A673 (cell line): Measurements from ENCODE around the gene WEE2.

Experiments
- EZH2 ChIP-seq: fragments of 200-600 bp; sonication (generic); IDR thresholded peaks from 2 replicates; pipeline ENCODE4 v1.6.1; 2017; ENCODE audit warnings: borderline replicate concordance, low read depth, mild to moderate bottlenecking, mixed read lengths, antibody characterized with exemption, low read length; ENCODE audit not compliant: poor library complexity, severe bottlenecking
- TF ChIP-seq, protein P1 (sequence below): fragments of 300-800, 200-600 bp; sonication (generic); conservative IDR thresholded peaks from 2 replicates; pipeline ENCODE4 v1.5.1; 2017; ENCODE audit warnings: low read depth, mild to moderate bottlenecking, antibody characterized with exemption, low read length, moderate library complexity, mixed read lengths

DNA sequence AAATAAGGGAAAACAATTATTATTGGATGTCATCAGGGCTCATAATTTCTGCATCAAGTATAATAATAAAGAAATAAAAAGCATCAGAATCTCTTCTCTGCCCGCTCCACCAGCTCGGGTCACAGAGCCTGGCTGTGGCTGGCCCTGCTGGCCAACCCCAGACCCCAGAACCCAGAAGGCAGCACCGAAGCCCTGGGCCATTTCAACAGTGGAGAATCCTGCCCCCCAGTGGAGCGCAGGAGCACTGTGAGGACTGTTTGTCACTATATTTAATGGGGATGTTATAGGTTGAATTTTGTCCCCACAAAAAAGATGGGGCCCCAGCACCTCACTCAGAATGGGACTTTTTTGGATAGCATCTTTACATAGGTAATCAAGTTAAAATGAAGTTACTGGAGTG, 33.5 kb upstream of the WEE2 start:
- TF ChIP-seq EZH2: no peak
- TF ChIP-seq, protein P1, sequence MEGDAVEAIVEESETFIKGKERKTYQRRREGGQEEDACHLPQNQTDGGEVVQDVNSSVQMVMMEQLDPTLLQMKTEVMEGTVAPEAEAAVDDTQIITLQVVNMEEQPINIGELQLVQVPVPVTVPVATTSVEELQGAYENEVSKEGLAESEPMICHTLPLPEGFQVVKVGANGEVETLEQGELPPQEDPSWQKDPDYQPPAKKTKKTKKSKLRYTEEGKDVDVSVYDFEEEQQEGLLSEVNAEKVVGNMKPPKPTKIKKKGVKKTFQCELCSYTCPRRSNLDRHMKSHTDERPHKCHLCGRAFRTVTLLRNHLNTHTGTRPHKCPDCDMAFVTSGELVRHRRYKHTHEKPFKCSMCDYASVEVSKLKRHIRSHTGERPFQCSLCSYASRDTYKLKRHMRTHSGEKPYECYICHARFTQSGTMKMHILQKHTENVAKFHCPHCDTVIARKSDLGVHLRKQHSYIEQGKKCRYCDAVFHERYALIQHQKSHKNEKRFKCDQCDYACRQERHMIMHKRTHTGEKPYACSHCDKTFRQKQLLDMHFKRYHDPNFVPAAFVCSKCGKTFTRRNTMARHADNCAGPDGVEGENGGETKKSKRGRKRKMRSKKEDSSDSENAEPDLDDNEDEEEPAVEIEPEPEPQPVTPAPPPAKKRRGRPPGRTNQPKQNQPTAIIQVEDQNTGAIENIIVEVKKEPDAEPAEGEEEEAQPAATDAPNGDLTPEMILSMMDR: peak; percentile 55
